ENCODE measurements around the gene BUD23. TPM values are rescaled to one million over a fixed set of nuclear protein-coding genes. Genes with fewer than 3 reads are reported as not detected.
"Not testable (repeated sequence)": the region's sequence is repeated elsewhere in the genome, so short reads cannot be mapped to it uniquely, and the experiment has no call there.

The BUD23 gene
- total RNA-seq, 1 experiment from 2014 or later = 124 TPM

GRCh38 chr7:73708961-73709549 is 25.7 kb downstream of the BUD23 start:
- no TSS peak for BruUV-seq (replicated peaks)
- ATAC-seq (no peak), DNase-seq (no peak)
- ChIA-PET POLR2A (ENCODE audit: unreplicated experiment) (no interaction called here), CTCF (no interaction called here)
- Histone ChIP-seq H3K4me3 (ENCODE audit: low read length) (no peak overlapping the region), H2AFZ (ENCODE audit: low read length) (no peak overlapping the region), H3K9me2 (replicated peaks; ENCODE audit: low read length) (no peaks in the 10 kb centered on the region), H3K9me3 (ENCODE audit: low read length) (no peaks in the 10 kb centered on the region), H3K36me3 (ENCODE audit: low read depth, low read length) (peaks cover 39% of the 10 kb centered on the region), H4K20me1 (ENCODE audit: low read length) (peaks cover 34% of the 10 kb centered on the region), H3K27me3 (ENCODE audit: low read length) (no peaks in the 10 kb centered on the region), H3K4me2 (ENCODE audit: low read length) (no peak overlapping the region), H3K9ac (ENCODE audit: low read length) (no peak overlapping the region), H3K4me1 (ENCODE audit: insufficient read depth, low read length) (peaks cover 62% of the 10 kb centered on the region), H3K27ac (ENCODE audit: low read length) (peak overlapping the region; percentile 25), H3K79me2 (ENCODE audit: low read length) (peaks cover 65% of the 10 kb centered on the region), H3F3A (ENCODE audit: low read length, unreplicated experiment) (peaks cover 4% of the 10 kb centered on the region)
- intact Hi-C loops (cut with micrococcal nuclease) = no loop called here
- TF ChIP-seq EZH2phosphoT487 (IDR thresholded peaks at IDR 0.05; ENCODE audit: borderline replicate concordance, low read length) = no peak
- TF ChIP-seq EZH2 (IDR thresholded peaks at IDR 0.05; ENCODE audit: low read length, unreplicated experiment) = no peak
- TF ChIP-seq CTCF (conservative IDR thresholded peaks at IDR 0.05; ENCODE audit: low read depth, low read length) = no peak

- Histone ChIP-seq H3K79me2 (ENCODE audit: low read length) (peaks cover 92% of the 10 kb centered on the region), H3K4me1 (ENCODE audit: insufficient read depth, low read length) (peaks cover 56% of the 10 kb centered on the region), H3K9ac (ENCODE audit: low read length) (no peak overlapping the region), H3K27ac (ENCODE audit: low read length) (peak overlapping the region; percentile 33), H3K9me2 (replicated peaks; ENCODE audit: low read length) (no peaks in the 10 kb centered on the region), H4K20me1 (ENCODE audit: low read length) (peaks cover 46% of the 10 kb centered on the region), H3F3A (ENCODE audit: low read length, unreplicated experiment) (peaks cover 11% of the 10 kb centered on the region), H2AFZ (ENCODE audit: low read length) (no peak overlapping the region), H3K4me2 (ENCODE audit: low read length) (no peak overlapping the region), H3K4me3 (ENCODE audit: low read length) (no peak overlapping the region), H3K9me3 (ENCODE audit: low read length) (no peaks in the 10 kb centered on the region), H3K36me3 (ENCODE audit: low read depth, low read length) (peaks cover 49% of the 10 kb centered on the region), H3K27me3 (ENCODE audit: low read length) (no peaks in the 10 kb centered on the region)
- BruUV-seq (replicated peaks) = no TSS peak
- ATAC-seq (no peak), DNase-seq (no peak)
- POLR2A ChIA-PET (ENCODE audit: unreplicated experiment) = no interaction called here
- TF ChIP-seq EZH2 (IDR thresholded peaks at IDR 0.05; ENCODE audit: low read length, unreplicated experiment) = no peak
- intact Hi-C loops (cut with micrococcal nuclease) = no loop called here
- CTCF ChIA-PET = no interaction called here
Measured at GRCh38 chr7:73712773-73713172, 29.4 kb downstream of the BUD23 start.

- Histone ChIP-seq H3K4me1 (ENCODE audit: insufficient read depth, low read length) (peaks cover 54% of the 10 kb centered on the region), H3K36me3 (ENCODE audit: low read depth, low read length) (peaks cover 47% of the 10 kb centered on the region), H3F3A (ENCODE audit: low read length, unreplicated experiment) (peaks cover 11% of the 10 kb centered on the region), H3K79me2 (ENCODE audit: low read length) (peaks cover 97% of the 10 kb centered on the region), H4K20me1 (ENCODE audit: low read length) (peaks cover 46% of the 10 kb centered on the region), H3K27ac (ENCODE audit: low read length) (peak overlapping the region; percentile 100; the same call in 1 of the 2 replicates)
- CTCF ChIA-PET = interaction anchor here (0.6 kb wide), 1 partner anchor 97 kb away, joined by 4 read pairs; no protein-coding TSS in a partner anchor
- H2AFZ ChIP-seq (ENCODE audit: low read length); H3K4me2 ChIP-seq (ENCODE audit: low read length); H3K4me3 ChIP-seq (ENCODE audit: low read length); POLR2A ChIA-PET (ENCODE audit: unreplicated experiment); H3K9ac ChIP-seq (ENCODE audit: low read length); DNase-seq; intact Hi-C loops (cut with micrococcal nuclease); BruUV-seq (replicated peaks); H3K9me3 ChIP-seq (ENCODE audit: low read length); H3K27me3 ChIP-seq (ENCODE audit: low read length); H3K9me2 ChIP-seq (replicated peaks; ENCODE audit: low read length); ATAC-seq: not testable (repeated sequence)
Measured at GRCh38 chr7:73713319-73713718, 29.9 kb downstream of the BUD23 start.

Measured in PC-3 (cell line).